NCI-H460 (cell line): ENCODE data around the gene ZSCAN9. TPM values are rescaled to one million over a fixed set of nuclear protein-coding genes. Genes with fewer than 3 reads are reported as not detected.
A peak's percentile ranks its signal among the peaks of the same experiment; 100 is the strongest.

Source experiments
- DNase-seq: peaks from one replicate; pipeline ENCODE4 v3.0.0-alpha.2; 2016; ENCODE audit warnings: low read depth; ENCODE audit errors: extremely low read depth
- total RNA-seq: library from RNA; depleted of rRNA; stranded (reverse); fragments of >200 nt; shearing (Covaris generic); gene quantifications from 2 replicates; pipeline ENCODE4 v1.2.3, GENCODE V29; 2014

The ZSCAN9 gene
- total RNA-seq, 1 experiment from 2014 or later = 10.9 TPM

DNA sequence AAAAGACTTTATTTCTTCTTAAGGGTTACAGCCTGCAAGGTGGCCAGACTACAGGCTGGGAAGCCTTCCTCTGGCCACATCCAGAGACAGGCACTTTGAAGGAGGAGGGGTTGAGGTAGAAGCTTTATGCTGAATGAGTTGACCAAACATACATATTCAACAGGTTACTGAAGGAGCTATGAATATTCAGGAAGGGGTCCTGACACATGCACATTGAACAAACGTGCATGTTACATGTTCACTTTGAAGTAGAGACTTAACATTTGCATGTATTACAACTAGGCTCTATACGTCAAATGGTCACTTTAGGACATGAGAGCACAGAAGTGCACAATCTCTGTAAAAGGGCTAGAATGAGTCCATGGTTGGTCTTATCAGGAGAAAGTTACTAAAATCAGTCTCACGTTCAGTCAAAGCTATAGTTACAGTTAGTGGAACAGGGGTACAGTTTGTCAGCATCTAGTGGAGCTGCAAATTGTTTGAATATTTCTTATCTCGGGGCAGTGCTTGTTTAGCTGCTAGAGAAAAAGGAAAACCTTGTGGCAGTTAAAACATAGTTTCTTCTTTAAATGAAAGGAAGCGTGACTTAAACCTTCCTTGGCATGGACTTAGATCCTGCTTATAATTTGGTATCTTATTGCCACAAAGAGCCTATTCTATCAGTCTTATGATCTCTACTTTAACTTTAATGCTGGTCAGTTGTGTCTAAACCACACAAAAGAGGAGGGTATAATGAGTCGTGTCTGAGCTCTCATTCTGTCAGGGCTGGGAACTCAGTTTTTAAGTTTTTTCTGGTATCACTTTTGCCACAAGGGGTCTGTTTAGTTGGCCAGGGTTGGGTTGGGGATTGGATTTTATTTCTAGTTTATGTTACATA lies 4.6 kb upstream of the ZSCAN9 start:
- no peak for DNase-seq

GRCh38 chr6:28224131-28225055 lies 682 bp upstream of the ZSCAN9 start:
- no peak for DNase-seq

DNA sequence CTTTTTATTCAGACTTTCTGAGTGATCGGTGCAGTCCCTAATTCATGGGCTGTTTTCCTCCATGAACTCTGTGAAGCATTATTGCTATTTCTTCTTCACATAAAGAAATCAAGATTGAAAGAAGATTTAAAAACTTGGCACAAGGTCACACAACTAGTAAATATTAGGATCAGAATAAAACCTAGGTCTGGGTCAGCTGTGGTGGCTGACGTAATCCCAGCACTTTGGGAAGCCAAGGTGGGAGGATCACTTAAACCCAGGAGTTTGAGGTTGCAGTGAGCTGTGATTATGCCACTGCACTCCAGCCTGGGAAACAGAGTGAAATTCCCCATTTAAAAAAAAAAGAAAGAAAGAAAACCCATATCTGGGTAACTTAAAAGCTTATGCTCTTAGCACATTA lies 1.4 kb downstream of the ZSCAN9 start:
- DNase-seq = no peak

DNA sequence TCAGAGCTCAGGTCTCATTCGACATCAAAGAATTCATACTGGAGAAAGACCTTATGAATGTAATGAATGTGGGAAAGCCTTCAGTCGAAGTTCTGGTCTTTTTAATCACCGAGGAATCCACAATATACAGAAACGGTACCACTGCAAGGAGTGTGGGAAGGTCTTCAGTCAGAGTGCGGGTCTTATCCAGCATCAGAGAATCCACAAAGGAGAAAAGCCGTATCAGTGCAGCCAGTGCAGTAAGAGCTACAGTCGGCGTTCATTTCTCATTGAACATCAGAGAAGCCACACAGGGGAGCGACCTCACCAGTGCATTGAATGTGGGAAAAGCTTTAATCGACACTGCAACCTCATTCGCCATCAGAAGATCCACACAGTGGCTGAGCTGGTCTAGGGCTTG lies 7.7 kb downstream of the ZSCAN9 start:
- DNase-seq = no peak

DNA sequence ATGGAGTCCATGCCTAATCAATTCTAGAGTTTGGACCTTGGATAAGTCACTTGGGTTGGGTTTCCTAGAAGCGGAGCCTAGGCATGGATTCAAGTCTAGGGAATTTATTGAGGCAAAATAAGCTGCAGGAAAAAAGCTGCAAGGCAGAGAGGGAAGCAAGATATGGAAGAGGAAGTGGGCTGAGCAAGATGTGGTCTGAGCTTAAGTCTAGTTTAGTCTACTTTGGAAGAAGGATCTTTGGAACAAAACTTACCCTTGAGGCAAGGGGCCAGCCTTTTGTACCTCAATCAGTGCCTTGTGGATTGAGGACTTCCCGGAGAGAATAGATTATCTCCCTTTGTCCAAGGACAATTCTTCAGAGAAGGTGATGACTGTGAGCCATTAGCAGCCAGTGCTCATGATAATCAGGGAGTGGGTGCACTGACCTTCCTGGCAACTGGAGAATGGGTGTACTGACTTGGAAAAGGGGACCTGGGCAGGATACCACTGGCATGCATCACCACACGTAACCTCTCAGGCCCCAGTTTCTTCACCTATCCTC lies 10.9 kb downstream of the ZSCAN9 start:
- DNase-seq = no peak

DNA sequence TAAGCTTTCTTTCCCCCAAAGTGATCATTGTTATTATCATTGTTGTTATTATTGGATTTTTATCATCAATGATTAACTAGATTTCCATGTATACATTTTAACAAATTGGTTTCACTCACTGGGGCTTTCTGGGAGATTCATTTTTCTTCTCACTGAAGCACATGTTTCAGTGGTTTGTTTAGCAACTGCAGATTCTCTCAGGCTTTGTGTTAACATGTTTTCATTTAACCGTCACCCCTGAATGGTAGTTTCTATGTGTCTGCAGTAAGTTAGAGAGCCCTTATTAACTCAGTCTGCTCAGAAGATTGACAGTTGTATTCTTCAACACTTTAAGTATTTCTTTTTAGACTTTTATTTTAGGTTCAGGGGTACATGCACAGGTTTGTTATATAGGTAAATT lies 14.6 kb downstream of the ZSCAN9 start:
- DNase-seq = no peak

DNA sequence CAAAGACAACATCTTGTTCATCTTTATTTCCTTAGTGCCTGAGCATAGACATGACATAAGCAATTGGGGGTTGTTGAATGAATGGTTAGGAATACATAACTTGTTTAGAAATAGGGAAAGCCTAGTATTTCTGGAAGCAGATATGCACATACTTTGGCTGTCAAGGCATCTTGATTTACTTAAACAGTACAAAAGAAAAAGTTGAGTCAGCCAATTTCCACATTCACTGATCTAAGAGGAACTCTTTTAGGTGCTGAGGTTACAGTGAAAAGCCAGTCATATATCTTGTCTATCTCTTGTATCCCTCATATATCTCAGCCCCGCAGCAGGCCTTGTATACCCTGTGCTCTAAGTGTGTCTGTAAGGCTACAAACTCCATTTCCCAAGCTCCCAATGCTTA lies 15.4 kb downstream of the ZSCAN9 start:
- DNase-seq = no peak

GRCh38 chr6:28243946-28244345 lies 18.9 kb downstream of the ZSCAN9 start:
- no peak for DNase-seq

GRCh38 chr6:28245206-28245941 lies 20.3 kb downstream of the ZSCAN9 start:
- DNase-seq = no peak

- no peak for DNase-seq
Measured at GRCh38 chr6:28248916-28249315, 23.8 kb downstream of the ZSCAN9 start.

GRCh38 chr6:28250747-28251146 lies 25.7 kb downstream of the ZSCAN9 start:
- DNase-seq = no peak

- DNase-seq = no peak
Measured at GRCh38 chr6:28251661-28252008, 26.6 kb downstream of the ZSCAN9 start.

DNA sequence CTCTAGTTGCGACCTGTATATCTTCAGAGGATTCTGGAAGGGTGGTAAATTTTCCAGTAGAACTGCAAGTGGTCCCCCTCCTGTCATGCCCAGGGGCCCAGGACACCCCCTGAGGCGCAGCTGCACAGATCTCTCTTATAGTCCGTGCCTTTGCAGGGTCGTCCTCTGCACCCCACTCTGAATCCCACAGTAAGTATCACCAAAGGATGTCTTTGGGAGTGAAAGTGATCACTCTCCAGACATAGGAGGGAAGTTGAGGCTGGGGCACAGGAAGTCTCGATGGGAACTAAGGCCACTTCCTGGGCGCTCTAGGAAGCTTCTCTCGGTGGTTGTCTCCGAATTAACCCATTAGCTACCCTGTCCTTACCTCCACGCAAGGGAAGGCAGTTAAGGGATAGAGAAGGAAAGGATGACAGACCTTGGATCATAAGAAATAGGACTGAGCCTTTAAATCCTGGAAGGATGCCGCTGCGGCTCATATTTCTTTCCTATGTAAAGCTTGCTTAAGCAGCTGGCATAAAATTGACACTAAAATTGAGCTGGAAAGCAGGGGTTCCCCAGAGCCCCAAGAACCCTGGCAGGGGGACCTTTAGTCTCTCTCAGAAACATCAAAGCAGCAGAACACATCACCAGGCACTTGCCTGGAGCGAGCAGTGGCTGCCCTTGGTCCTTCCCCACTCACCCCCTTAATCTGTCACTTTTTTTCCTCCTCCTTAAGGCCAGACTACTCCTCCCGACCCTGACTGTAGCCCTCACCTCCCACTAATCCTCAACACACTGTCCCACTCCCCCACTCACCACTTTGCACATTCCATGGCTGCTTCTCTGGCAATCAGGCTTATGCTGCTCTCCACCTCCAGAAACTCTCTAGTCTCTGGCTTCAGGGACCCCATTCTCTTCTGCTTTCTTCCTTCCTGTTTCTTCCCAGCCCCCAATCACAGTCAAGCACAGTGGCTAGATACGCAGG lies 27.2 kb downstream of the ZSCAN9 start, which contains the start of gene ZKSCAN4:
TSS of gene ZKSCAN4 (minus strand) at position 261 of the 967 bp plus-strand sequence. CDS start 289 bp downstream, outside the sequence.
- peak; percentile 80 for DNase-seq

- no peak for DNase-seq
Measured at GRCh38 chr6:28254121-28254519, 29.0 kb downstream of the ZSCAN9 start.

DNA sequence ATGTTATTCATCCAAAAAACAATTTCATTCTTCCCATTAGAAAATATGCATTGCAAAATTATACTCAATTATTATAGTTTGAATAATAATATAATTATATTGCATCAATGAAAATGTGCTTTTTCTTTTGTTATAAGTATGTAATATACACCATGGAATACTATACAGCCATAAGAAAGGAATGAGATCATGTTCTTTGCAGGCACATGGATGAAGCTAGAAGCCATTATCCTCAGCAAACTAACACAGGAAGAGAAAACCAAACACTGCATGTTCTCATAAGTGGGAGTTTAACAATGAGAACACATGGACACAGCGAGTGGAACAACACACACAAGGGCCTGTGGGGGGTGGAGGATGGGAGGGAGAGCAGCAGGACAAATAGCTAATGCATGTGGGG lies 32.0 kb downstream of the ZSCAN9 start:
- no peak for DNase-seq

DNA sequence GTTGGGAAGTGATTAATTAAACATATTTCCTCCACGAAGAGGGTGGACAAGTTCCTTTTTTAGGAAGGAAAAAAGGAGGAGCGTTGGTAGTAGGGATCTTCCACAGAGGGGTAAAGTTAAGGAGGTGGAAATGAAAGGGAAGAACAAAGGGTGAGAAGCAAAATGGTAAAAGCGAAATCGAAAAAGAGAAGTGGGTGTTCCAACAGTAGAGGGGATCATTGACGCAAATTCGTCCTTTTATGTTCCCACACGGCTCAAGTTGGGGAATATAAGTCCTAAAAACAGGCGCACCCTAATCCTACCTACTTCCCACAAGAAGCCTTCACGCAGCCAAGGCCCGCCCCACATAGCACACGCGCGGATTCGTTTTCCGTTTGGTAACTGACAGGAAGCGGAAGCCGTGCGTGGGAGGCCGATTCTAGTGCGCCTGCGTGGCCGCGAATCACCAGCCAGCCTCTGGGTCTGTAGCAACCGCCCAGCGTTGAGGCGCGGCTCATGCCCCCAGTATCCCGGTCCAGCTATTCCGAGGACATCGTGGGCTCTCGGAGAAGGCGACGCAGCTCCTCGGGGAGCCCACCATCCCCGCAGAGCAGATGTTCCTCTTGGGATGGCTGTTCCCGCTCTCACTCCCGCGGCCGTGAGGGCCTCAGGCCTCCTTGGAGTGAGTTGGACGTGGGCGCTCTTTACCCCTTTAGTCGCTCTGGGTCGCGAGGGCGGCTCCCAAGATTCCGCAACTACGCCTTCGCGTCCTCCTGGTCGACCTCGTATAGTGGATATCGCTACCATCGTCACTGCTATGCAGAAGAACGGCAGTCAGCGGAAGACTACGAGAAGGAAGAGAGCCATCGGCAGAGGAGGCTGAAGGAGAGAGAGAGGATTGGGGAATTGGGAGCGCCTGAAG lies 34.1 kb downstream of the ZSCAN9 start, which contains the start of gene NKAPL:
TSS of gene NKAPL (plus strand) at position 421 of the 901 bp plus-strand sequence. CDS start at position 496, 75 bp downstream.
- DNase-seq = no peak

DNA sequence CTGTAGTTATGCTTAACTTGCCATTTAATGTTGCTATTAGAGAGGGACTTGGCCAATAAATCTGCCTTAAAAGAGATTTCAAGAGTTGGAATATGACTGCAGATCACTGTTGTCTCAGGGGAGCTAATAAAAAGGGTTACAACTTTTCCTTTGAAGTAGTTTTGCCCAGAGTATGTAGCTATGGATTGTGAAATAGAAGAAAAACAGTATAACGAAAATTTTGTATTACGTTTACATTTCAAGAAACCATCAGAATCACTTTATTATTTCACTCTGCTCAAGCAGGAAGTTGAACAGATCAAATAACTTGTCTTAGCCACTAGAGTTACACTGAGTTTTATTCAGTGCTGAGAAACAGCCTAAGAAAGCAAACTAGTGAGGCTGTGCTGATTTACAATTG lies 38.8 kb downstream of the ZSCAN9 start:
- DNase-seq = no peak

DNA sequence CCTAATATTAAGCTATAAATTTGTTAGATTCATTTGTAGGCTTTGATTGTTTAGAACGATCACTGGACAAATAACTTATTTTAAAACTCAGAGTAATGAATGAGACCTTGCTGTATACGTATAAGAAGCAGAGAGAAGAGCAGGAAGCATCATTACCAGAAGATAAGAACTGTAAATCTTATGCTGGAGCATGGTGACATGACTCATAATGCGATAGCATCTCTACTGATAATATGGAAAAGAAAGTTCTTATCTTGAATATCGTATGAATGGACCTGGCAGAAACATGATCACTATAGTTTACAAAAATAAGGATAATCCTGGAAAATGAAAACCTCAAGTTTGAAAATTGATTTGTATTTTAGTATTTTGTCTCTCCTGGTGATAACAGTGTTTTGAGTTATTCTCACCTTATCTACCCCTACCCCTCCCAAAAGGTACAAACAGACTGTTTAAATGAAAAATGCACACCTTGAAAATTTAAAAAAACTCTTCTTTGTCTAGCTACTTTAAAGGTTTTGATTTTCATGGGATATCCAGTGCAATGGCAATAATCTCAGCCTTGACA lies 39.8 kb downstream of the ZSCAN9 start:
- no peak for DNase-seq
